K562 (cell line): ENCODE measurements around the gene TREM1. TPM values are rescaled to one million over a fixed set of nuclear protein-coding genes. Genes with fewer than 3 reads are reported as not detected.
A peak's percentile ranks its signal among the peaks of the same experiment; 100 is the strongest.

ENCODE experiments used
- BACH1 ChIP-seq: fragments of 200-800 bp; sonication (Bioruptor generic); IDR thresholded peaks from 2 replicates; pipeline ENCODE4 v1.6.1; 2016; ENCODE audit warnings: missing genetic modification characterization, missing compliant biosample characterization
- BDP1 ChIP-seq: IDR thresholded peaks from 3 replicates; pipeline ENCODE4 v1.6.1; 2011; ENCODE audit not compliant: insufficient read length, insufficient read depth
- CTBP1 ChIP-seq: fragments of 450-650 bp; IDR thresholded peaks from 2 replicates; pipeline ENCODE4 v1.6.1; 2016; ENCODE audit warnings: borderline replicate concordance
- CXXC5 ChIP-seq: fragments of 250-450 bp; sonication (Bioruptor Pico); IDR thresholded peaks from 2 replicates; pipeline ENCODE4 v1.8.0; 2022; ENCODE audit warnings: inconsistent platforms, mild to moderate bottlenecking, moderate library complexity
- DEAF1 ChIP-seq: fragments of 450-650 bp; formaldehyde crosslinking; IDR thresholded peaks from 2 replicates; pipeline ENCODE4 v1.4.0; 2020; ENCODE audit warnings: mild to moderate bottlenecking, moderate library complexity
- DLX4 ChIP-seq: fragments of 250-450 bp; sonication (Bioruptor Pico); IDR thresholded peaks from 2 replicates; pipeline ENCODE4 v1.6.1; 2021; ENCODE audit warnings: mild to moderate bottlenecking
- FOXA3 ChIP-seq, 2 experiments: fragments of 450-650 bp in 1 of 2; sonication (generic) in 1 of 2; formaldehyde crosslinking; IDR thresholded peaks in 1 of 2; conservative IDR thresholded peaks in 1 of 2; 2 replicates each; pipeline versions ENCODE4 v1.4.0 to v1.8.0; 2020 to 2022; ENCODE audit warnings: mild to moderate bottlenecking in 2 of 2, missing genetic modification reagents in 1 of 2
- IFI16 ChIP-seq: fragments of 250-450 bp; sonication (Bioruptor Pico); IDR thresholded peaks from 2 replicates; pipeline ENCODE4 v2.1.2; 2022; ENCODE audit warnings: mild to moderate bottlenecking, inconsistent platforms
- IRF2 ChIP-seq: sonication (generic); formaldehyde crosslinking; IDR thresholded peaks from 2 replicates; pipeline ENCODE4 v1.8.1; 2022; ENCODE audit warnings: mild to moderate bottlenecking, missing genetic modification reagents
- MNT ChIP-seq, 2 experiments: fragments of 450-650 bp; conservative IDR thresholded peaks; 2 replicates each; pipeline ENCODE4 v1.6.1; 2017; ENCODE audit warnings: mild to moderate bottlenecking in 2 of 2, moderate library complexity in 2 of 2
- NR1H2 ChIP-seq: sonication (generic); formaldehyde crosslinking; IDR thresholded peaks from 2 replicates; pipeline ENCODE4 v1.4.0; 2020; ENCODE audit warnings: mild to moderate bottlenecking, missing genetic modification reagents
- NUFIP1 ChIP-seq: fragments of 450-650 bp; IDR thresholded peaks from 2 replicates; pipeline ENCODE4 v1.6.1; 2018; ENCODE audit not compliant: partially characterized antibody
- PML ChIP-seq: IDR thresholded peaks from 2 replicates; pipeline ENCODE4 v1.6.1; 2012; ENCODE audit warnings: low read length, inconsistent platforms
- SMAD3 ChIP-seq: fragments of 450-650 bp; formaldehyde crosslinking; conservative IDR thresholded peaks from 2 replicates; pipeline ENCODE4 v1.4.0; 2020; ENCODE audit warnings: mild to moderate bottlenecking
- XRCC3 ChIP-seq: fragments of 450-650 bp; IDR thresholded peaks from 2 replicates; pipeline ENCODE4 v1.6.1; 2017; ENCODE audit warnings: mild to moderate bottlenecking, moderate library complexity
- ZBTB43 ChIP-seq: sonication (generic); formaldehyde crosslinking; IDR thresholded peaks from 2 replicates; pipeline ENCODE4 v1.8.0; 2023; ENCODE audit warnings: mild to moderate bottlenecking, missing genetic modification reagents
- ZNF212 ChIP-seq: fragments of 450-650 bp; formaldehyde crosslinking; IDR thresholded peaks from 2 replicates; pipeline ENCODE4 v1.4.0; 2020; ENCODE audit warnings: mild to moderate bottlenecking
- ZNF280A ChIP-seq: fragments of 450-650 bp; IDR thresholded peaks from 2 replicates; pipeline ENCODE4 v1.6.1; 2018; ENCODE audit warnings: mild to moderate bottlenecking, low read depth; ENCODE audit not compliant: partially characterized antibody
- ZNF324 ChIP-seq: fragments of 250-450 bp; sonication (Bioruptor Pico); IDR thresholded peaks from 2 replicates; pipeline ENCODE4 v1.4.0; 2020; ENCODE audit warnings: mild to moderate bottlenecking
- ZNF384 ChIP-seq: IDR thresholded peaks from 2 replicates; pipeline ENCODE4 v1.6.1; 2012; ENCODE audit warnings: low read depth, low read length, improper control_type of control experiment
- ZNF444 ChIP-seq: fragments of 250-450 bp; sonication (Bioruptor Pico); IDR thresholded peaks from 2 replicates; pipeline ENCODE4 v1.4.0; 2020; ENCODE audit warnings: mild to moderate bottlenecking, moderate library complexity
- ZNF589 ChIP-seq: fragments of 200-800 bp; sonication (Bioruptor generic); IDR thresholded peaks from 2 replicates; pipeline ENCODE4 v1.6.1; 2016; ENCODE audit warnings: low read depth, missing genetic modification characterization, missing compliant biosample characterization
- ZNF699 ChIP-seq: fragments of 250-450 bp; sonication (Bioruptor Pico); IDR thresholded peaks from 2 replicates; pipeline ENCODE4 v1.8.0; 2021; ENCODE audit warnings: mild to moderate bottlenecking, moderate library complexity; ENCODE audit not compliant: insufficient replicate concordance
- polyA plus RNA-seq, 8 experiments: library from polyadenylated mRNA; depleted of rRNA in 4 of 8; stranded (reverse) in 5 of 8; unstranded in 3 of 8; fragments of >200 nt; fragmentation: Nextera tagmentation in 2 of 8; fragmentation: Illumina TruSeq in 1 of 8; extraction: Ambion mirVana in 2 of 8; extraction: Trizol in 1 of 8; gene quantifications; 2 replicates each; pipeline versions ENCODE4 v1.2.1 to v1.2.3, GENCODE V29; 2011 to 2014; ENCODE audit warnings: inconsistent platforms in 1 of 8, missing spikeins in 1 of 8
- total RNA-seq, 7 experiments: library from RNA; depleted of rRNA in 6 of 7; stranded (reverse); fragments of >200 nt in 6 of 7; fragmentation: Illumina TruSeq in 2 of 7; extraction: Trizol in 2 of 7; gene quantifications; 2 replicates each; pipeline versions ENCODE4 v1.2.1 to v1.2.3, GENCODE V29; 2011 to 2021; ENCODE audit warnings: low replicate concordance in 1 of 7

TREM1 gene
- total and polyA plus RNA-seq, 9 of the 15 experiments (the other 6 are each of a cell fraction or from before 2014, with no cell fraction given), result not detected

GRCh38 chr6:41278699-41279405 is 7.6 kb downstream of the TREM1 start (continued):
- TF ChIP-seq DEAF1 (CRISPR knock-in tag), result peak; percentile 55
- no peak for TF ChIP-seq ZBTB43 (CRISPR knock-in tag)
- TF ChIP-seq NUFIP1, result no peak
- TF ChIP-seq BACH1 (tag), result no peak
- TF ChIP-seq ZNF324 (CRISPR knock-in tag), result no peak
- no peak for TF ChIP-seq FOXA3 (CRISPR knock-in tag; conservative IDR thresholded peaks at IDR 0.05 in 1 of 2, IDR thresholded peaks at IDR 0.05 in 1 of 2)
- peak; percentile 66; the same call in 1 of the 2 replicates for TF ChIP-seq SMAD3 (CRISPR knock-in tag)
- TF ChIP-seq CXXC5, result peak; percentile 86
- peak; percentile 76; the same call in 1 of the 2 replicates for TF ChIP-seq CTBP1
- TF ChIP-seq ZNF444 (CRISPR knock-in tag), result peak; percentile 90
- peak; percentile 63; the same call in 1 of the 2 replicates for TF ChIP-seq PML
- no peak for TF ChIP-seq BDP1
- TF ChIP-seq DLX4 (CRISPR knock-in tag), result no peak
- no peak for TF ChIP-seq IRF2
- no peak for TF ChIP-seq ZNF280A
- no peak; the same call in 1 of the 2 replicates for TF ChIP-seq ZNF384
- no peak for TF ChIP-seq XRCC3
- no peak for TF ChIP-seq NR1H2 (CRISPR knock-in tag)
- no peak for TF ChIP-seq IFI16 (CRISPR knock-in tag)
- peak; percentile 60 to 83 for TF ChIP-seq MNT (conservative IDR thresholded peaks at IDR 0.05)
- no peak for TF ChIP-seq ZNF212 (CRISPR knock-in tag)
- no peak for TF ChIP-seq ZNF699 (CRISPR knock-in tag)
- no peak for TF ChIP-seq ZNF589 (CRISPR knock-in tag)
